Activated CD4-positive, alpha-beta T cell treated with anti-CD3 and anti-CD28 coated beads, Interleukin-2, amount 50 U/mL, for 1 hour (primary cell): Measurements from ENCODE around the gene GRM8.

Experiments
- DNase-seq: peaks from one replicate; pipeline ENCODE4 v3.0.0-alpha.2; 2020

GRM8 gene

DNA sequence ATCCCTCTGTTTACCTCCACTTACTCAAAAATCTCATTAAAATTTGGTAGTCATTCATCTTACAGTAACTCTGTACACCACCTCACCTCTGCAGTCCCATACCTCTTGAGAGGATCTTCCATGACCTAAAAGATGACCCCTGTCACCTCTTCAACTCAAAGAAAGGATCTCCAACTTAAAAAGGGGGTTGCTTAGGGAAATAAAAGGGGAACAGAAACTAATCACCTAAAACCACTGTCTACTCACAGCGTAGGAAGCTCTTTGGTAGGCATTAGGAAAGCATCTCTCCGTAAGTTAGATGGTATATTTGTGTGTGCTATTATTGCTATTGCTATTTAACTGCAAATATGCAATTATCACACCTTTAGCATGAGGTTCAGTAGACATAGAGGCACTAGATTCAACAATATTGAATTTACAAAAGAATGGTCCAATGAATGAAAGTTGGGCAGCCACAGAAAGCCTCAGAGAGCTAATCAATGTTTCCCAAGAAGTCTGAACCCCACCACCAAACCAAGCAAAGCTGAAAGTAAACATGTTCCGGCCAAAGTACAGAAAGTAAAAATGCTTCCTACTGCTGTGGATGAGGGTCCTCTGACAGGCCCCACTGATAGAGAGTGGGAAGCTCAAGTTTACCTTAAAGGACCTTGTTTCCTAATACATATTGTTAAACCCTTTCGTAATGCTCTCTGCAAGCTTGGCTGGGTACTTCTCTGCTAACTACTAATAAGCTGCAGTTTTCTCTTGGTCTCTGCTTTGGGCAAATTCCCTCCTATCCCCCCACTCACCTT is 105.8 kb downstream of the GRM8 start:
- DNase-seq = no peak

DNA sequence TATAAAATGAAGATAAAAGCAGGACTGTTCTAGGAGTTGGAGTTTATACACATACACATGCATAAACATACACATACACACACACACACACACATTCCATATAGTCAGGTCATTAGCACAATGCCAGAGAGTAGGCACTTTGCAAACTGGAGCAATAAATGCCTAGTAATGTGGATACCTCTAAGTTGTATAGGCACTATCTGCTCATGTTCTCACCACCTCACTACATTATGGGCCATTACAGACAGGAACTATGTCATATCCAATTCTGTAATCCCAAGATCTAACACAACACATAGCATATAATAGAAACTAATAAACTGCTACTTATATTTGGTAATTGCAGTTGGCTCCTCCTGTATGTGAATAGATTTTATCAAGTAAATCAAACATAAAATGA is 115.6 kb downstream of the GRM8 start:
- no peak for DNase-seq

DNA sequence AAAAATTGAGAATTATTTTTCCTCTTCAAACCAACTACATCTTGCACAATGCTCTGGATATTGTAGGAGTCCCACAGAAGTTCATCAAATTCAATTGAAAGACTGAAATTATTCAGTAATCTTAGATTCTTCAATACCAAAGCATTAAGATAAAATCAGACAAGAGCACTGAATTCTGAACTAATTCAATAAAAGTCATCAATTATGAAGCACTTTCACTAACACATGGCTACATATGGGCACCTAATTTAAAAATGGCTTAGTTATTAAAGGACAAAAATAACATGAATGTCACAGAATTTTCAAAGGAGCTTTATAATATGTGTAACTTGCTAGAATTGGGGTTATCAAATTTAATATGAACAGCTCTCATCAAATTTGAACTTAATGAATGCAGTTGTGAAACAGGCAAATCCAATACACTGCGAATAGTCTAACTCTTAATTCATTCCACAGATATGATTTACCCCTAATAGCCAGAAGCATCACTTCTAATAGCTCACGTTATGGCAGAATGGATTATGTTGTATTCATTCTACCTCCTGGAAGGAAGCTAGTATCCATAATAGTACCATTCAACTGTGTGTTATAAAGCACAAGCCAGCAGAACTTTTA is 116.8 kb downstream of the GRM8 start:
- DNase-seq = no peak

DNA sequence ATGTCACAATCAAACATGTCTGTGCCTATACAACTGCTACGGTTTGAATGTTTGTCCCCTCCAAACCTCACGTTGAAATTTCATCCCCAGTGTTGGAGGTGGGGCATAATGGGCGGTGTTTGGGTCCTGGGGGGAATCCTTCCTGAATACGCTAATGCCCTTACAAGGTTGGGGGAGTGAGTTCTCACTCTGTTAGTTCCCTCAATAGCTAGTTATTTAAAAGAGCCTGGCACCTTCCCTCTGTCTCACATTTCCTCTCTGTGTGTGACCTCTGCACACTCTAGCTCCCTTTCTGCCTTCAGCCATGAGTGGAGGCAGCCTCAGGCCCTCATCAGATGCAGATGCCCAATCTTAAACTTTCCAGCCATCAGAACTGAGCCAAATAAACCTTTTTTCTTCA is 129.5 kb downstream of the GRM8 start:
- no peak for DNase-seq

DNA sequence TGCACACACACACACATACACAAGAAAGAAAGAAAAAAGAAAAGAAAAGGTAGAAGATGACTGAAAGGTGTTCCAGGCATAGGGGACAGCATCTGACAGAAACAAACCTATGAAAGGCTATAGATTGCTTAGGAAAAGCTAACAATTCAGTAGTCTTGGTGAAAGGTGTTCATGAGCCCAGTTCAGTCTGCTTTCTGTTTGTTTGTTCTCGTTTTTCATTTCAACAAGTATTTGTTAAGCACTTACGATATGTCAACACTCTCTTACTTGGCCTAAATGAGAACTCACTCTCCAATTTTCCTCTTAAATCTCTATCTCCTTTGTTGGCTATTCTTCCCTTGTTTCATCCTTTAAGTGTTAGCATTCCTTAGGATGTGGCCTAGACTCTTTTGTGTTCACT is 133.2 kb downstream of the GRM8 start:
- DNase-seq = no peak

GRCh38 chr7:127114742-127115265 is 137.9 kb downstream of the GRM8 start:
- no peak for DNase-seq

- DNase-seq = peak; percentile 7
These were observed 145.1 kb downstream of the GRM8 start for GRCh38 chr7:127107601-127108007.

- DNase-seq = no peak
These were observed 159.4 kb downstream of the GRM8 start for GRCh38 chr7:127093340-127093739.

GRCh38 chr7:127091620-127092019 is 161.1 kb downstream of the GRM8 start:
- no peak for DNase-seq

GRCh38 chr7:127089146-127089545 is 163.6 kb downstream of the GRM8 start:
- no peak for DNase-seq

DNA sequence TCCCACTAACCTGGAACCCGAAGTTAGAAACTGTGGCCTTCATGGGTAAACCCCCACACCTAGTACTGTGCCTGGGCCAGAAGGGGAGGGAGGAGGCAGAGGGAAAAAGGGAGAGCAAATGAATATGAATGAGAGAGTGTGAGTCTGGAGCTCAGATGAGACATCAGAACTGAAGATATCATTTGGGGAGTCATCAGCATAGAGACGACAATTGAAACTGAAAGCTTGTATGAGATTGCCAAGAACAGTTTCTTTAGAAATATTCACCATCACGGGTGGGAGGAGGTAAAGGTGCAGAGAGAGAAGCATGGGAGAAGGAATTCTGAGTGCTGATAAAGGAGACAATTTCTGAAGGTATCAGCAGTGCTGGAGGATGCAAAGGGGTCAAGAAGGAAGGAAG is 171.2 kb downstream of the GRM8 start:
- no peak for DNase-seq

DNA sequence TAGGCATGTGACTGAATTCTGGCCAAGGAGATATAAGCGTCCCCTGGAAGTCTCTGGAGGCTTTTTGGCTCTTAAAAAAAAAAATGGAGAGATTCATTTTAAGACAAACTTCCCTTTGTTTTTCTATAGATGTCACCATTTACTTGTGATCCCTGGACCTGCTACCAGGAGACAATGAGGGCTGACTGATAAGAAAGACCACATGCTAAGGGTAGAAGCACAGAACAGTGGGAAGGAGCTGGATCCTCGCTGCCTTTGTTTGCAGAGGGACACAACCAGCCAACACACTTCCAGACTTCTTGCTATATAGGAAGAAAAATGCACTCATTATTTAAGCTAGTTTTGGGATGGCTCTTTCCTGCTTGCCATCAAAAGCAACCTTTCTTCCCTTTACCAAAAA is 172.2 kb downstream of the GRM8 start:
- no peak for DNase-seq

DNA sequence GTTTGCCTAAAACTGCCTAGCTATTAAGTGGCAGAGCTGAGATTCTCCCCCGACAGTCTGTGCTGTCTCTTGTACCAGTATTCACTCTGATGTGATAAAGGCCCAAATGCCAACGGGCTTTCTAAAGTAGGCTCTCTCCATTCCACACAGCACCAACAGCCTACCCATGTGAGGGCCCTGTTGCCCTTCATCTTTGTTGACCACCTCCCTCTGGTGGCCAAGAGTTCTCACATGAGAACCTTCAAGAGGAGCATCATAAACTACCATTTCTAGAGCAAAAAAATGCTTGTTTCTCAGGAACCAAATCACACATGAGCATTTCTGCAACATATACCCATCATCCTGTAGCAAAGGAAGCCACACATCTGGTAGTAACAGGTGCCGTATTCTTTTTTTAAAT is 185.8 kb downstream of the GRM8 start:
- no peak for DNase-seq

- DNase-seq = no peak
These were observed 193.3 kb downstream of the GRM8 start for GRCh38 chr7:127059475-127059874.

DNA sequence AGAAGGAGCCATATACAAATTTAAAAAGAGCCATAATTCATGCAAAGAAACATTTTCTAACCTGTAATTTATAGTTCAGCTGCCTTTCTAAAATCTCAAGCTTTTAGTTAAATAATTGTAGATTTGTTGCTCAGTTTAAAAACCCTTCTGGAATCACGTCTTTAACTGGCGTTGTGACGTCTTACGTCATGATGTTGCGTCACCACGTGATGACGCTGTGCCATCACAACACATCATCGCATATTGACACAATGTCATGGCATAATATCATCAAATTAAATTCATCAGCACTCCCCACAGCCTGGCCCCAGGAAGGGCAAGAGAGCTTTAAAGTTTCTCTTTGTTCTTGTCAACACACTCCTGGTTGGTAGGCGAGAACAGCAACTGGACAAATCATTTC is 194.8 kb downstream of the GRM8 start:
- DNase-seq = no peak

DNA sequence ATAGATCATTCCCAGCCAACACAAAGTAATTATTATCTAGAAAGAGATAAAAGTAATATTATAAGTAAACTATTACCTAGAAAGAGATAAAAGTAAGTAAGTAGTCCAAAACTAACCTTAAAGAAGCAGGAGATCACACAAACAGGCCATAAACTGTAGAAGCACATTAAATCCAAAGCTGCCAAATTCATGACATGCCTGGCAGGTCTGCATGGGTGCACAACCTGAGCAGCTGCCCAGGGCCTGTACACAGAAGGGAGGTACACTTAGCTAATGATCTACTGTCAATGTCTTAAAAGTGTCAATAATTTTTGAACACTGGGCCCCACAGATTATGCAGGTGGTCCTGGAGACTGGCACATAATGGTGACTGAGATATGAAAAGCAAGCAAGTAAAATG is 196.5 kb downstream of the GRM8 start:
- DNase-seq = no peak

GRCh38 chr7:127047521-127047920 is 205.2 kb downstream of the GRM8 start:
- DNase-seq = no peak

GRCh38 chr7:127041689-127042452 is 210.9 kb downstream of the GRM8 start:
- no peak for DNase-seq

GRCh38 chr7:127040042-127040441 is 212.7 kb downstream of the GRM8 start:
- DNase-seq = no peak

DNA sequence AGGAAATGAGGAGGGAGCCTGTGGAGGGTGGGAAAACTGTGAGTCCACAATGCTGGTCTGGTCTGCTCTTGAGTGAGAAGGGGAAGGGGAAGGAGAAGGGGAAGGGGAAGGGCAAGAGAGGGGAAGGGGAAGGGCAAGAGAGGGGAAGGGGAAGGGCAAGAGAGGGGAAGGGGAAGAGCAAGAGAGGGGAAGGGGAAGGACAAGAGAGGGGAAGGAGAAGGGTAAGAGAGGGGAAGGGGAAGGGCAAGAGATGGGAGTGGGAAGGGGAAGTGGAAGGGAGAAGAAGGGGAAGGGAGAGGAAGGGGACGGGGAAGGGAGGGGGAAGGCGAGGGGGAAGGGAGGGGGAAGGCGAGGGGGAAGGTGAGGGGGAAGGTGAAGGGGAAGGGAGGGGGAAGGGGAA is 213.2 kb downstream of the GRM8 start:
- no peak for DNase-seq

- DNase-seq = no peak
These were observed 217.4 kb downstream of the GRM8 start for GRCh38 chr7:127035203-127035849.

GRCh38 chr7:127034186-127034806 is 218.4 kb downstream of the GRM8 start:
- no peak for DNase-seq

DNA sequence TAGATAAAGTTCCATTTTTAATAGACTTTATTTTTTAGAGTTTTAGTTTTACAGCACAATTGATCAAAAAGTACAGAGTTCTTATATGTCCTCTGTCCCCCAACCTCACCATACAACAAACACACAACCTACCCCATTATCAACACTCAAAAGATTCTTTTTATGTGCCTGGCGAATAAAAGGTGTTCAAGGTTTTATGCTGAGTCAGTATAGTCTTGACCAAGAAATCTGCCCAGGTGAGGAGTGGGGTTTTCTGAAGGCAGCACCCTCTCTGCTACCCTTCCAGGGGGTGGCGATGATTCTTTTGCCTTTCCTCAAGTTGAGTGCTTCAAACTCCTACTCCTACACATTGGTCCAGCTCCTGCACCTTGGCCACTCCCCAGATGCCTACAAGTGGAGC is 222.9 kb downstream of the GRM8 start:
- no peak for DNase-seq
